SU-DHL-6 (cell line): ENCODE data around the gene DIPK2B.

ENCODE experiments used
- H2AFZ ChIP-seq: fragments of 200-600 bp; sonication (generic); 2 replicates; pipeline ENCODE4 v1.6.1; 2014; ENCODE audit warnings: low read depth, mild to moderate bottlenecking, moderate library complexity, mixed read lengths, antibody characterized with exemption, low read length; ENCODE audit not compliant: severe bottlenecking
- H3F3A ChIP-seq: fragments of 200-600 bp; shearing (Covaris generic); 2 replicates; pipeline ENCODE4 v1.6.0; 2016; ENCODE audit warnings: antibody characterized with exemption, mild to moderate bottlenecking; ENCODE audit not compliant: insufficient read depth
- H3K27ac ChIP-seq: fragments of 200-600 bp; sonication (generic); 2 replicates; pipeline ENCODE4 v1.5.1; 2016; ENCODE audit warnings: low read depth, mild to moderate bottlenecking, low read length, moderate library complexity, mixed read lengths
- H3K27me3 ChIP-seq: fragments of 200-600 bp; sonication (generic), shearing (Covaris generic); 2 replicates; pipeline ENCODE4 v1.6.0; 2014; ENCODE audit warnings: mild to moderate bottlenecking, low read length
- H3K36me3 ChIP-seq: fragments of 200-600 bp; sonication (generic); 2 replicates; pipeline ENCODE4 v1.6.1; 2014; ENCODE audit warnings: mild to moderate bottlenecking, low read length, mixed read lengths
- H3K4me2 ChIP-seq: fragments of 300-600, 200-600 bp; shearing (Covaris generic), sonication (generic); 2 replicates; pipeline ENCODE4 v1.6.0; 2014; ENCODE audit warnings: low read length, low read depth, mild to moderate bottlenecking; ENCODE audit not compliant: poor library complexity, severe bottlenecking
- H3K4me3 ChIP-seq: fragments of 200-600 bp; sonication (generic); 2 replicates; pipeline ENCODE4 v1.5.1; 2014; ENCODE audit warnings: antibody characterized with exemption, low read length, mild to moderate bottlenecking, mixed read lengths; ENCODE audit not compliant: insufficient read depth, poor library complexity, severe bottlenecking
- H3K79me2 ChIP-seq: fragments of 200-600 bp; sonication (generic); 2 replicates; pipeline ENCODE4 v1.6.1; 2014; ENCODE audit warnings: mild to moderate bottlenecking, low read length, moderate library complexity; ENCODE audit not compliant: insufficient read depth
- H3K9ac ChIP-seq: fragments of 200-600 bp; sonication (generic); 2 replicates; pipeline ENCODE4 v1.7.0; 2014; ENCODE audit warnings: mild to moderate bottlenecking, low read length
- H3K9me2 ChIP-seq: fragments of 200-600 bp; sonication (generic); replicated peaks from 2 replicates; pipeline ENCODE4 v1.6.1; 2014; ENCODE audit warnings: low read length; ENCODE audit not compliant: insufficient read depth
- H3K9me3 ChIP-seq: fragments of 200-600 bp; sonication (generic); 2 replicates; pipeline ENCODE4 v1.6.1; 2014; ENCODE audit warnings: low read length, mixed read lengths; ENCODE audit not compliant: insufficient read depth
- H4K20me1 ChIP-seq: fragments of 200-600 bp; sonication (generic); 2 replicates; pipeline ENCODE4 v1.6.1; 2014; ENCODE audit warnings: low read depth, mild to moderate bottlenecking, antibody characterized with exemption, low read length, moderate library complexity, mixed read lengths
- CTCF ChIP-seq: fragments of 200-600 bp; sonication (generic); IDR thresholded peaks from one replicate; pipeline ENCODE4 v1.5.1; 2017; ENCODE audit warnings: antibody characterized with exemption, mild to moderate bottlenecking, low read length, moderate library complexity; ENCODE audit not compliant: insufficient read depth, poor library complexity, severe bottlenecking
- EZH2phosphoT487 ChIP-seq: fragments of 200-600 bp; sonication (generic), shearing (Covaris generic); conservative IDR thresholded peaks from 2 replicates; pipeline ENCODE4 v1.6.1; 2018; ENCODE audit warnings: mild to moderate bottlenecking, antibody characterized with exemption, low read length, moderate library complexity, mixed read lengths

The DIPK2B gene

GRCh38 chrX:45200741-45201234 lies at the start of gene DIPK2B:
Gene DIPK2B (minus strand): TSS chrX:45200876. CDS start chrX:45200826, 50 bp downstream.
- Histone ChIP-seq H3K9me3 (no peaks in the 10 kb centered on the region), H3K4me2 (no peak within 1 kb of the TSS), H2AFZ (no peak within 1 kb of the TSS), H3K36me3 (no peaks in the 10 kb centered on the region), H3K79me2 (no peaks in the 10 kb centered on the region), H3K9ac (no peak within 1 kb of the TSS), H3K27me3 (no peaks in the 10 kb centered on the region), H3F3A (no peaks in the 10 kb centered on the region), H3K27ac (no peak within 1 kb of the TSS), H3K9me2 (no peaks in the 10 kb centered on the region), H3K4me3 (no peak within 1 kb of the TSS), H4K20me1 (no peaks in the 10 kb centered on the region)
- TF ChIP-seq EZH2phosphoT487: no peak
- TF ChIP-seq CTCF: no peak

GRCh38 chrX:45240301-45240700 lies 39.6 kb upstream of the DIPK2B start:
- H4K20me1 ChIP-seq: no peaks in the 10 kb centered on the region
- H3K27me3 ChIP-seq: no peaks in the 10 kb centered on the region
- H3K27ac ChIP-seq: no peak overlapping the region
- no peaks in the 10 kb centered on the region for H3K9me3 ChIP-seq
- no peak overlapping the region for H3K4me2 ChIP-seq
- H3K9ac ChIP-seq: no peak overlapping the region
- no peaks in the 10 kb centered on the region for H3K9me2 ChIP-seq
- H3K4me3 ChIP-seq: no peak overlapping the region
- no peak overlapping the region for H2AFZ ChIP-seq
- no peaks in the 10 kb centered on the region for H3K36me3 ChIP-seq
- H3F3A ChIP-seq: no peaks in the 10 kb centered on the region
- TF ChIP-seq CTCF (no peak), EZH2phosphoT487 (no peak)
- H3K79me2 ChIP-seq: no peaks in the 10 kb centered on the region

- Histone ChIP-seq H3F3A (no peaks in the 10 kb centered on the region), H3K9ac (no peak overlapping the region), H4K20me1 (no peaks in the 10 kb centered on the region), H3K36me3 (no peaks in the 10 kb centered on the region), H3K27me3 (no peaks in the 10 kb centered on the region), H3K79me2 (no peaks in the 10 kb centered on the region), H3K4me2 (no peak overlapping the region), H3K4me3 (no peak overlapping the region), H3K27ac (no peak overlapping the region), H3K9me2 (no peaks in the 10 kb centered on the region), H3K9me3 (no peaks in the 10 kb centered on the region), H2AFZ (no peak overlapping the region)
- TF ChIP-seq EZH2phosphoT487 (no peak), CTCF (no peak)
These were observed 37.8 kb upstream of the DIPK2B start for GRCh38 chrX:45238489-45238888.
